Transverse colon (tissue), 4 donors: ENCODE results near the gene PRR7. TPM values are rescaled to one million over a fixed set of nuclear protein-coding genes. Genes with fewer than 3 reads are reported as not detected.
"Not testable (repeated sequence)": the region's sequence is repeated elsewhere in the genome, so short reads cannot be mapped to it uniquely, and the experiment has no call there.

ENCODE experiments used
- DNase-seq: peaks from one replicate; pipeline ENCODE4 v3.0.0-alpha.2; 2019
- H3K27ac ChIP-seq, 4 donors: fragments of 200-600 bp; sonication (generic); 2 replicates each; pipeline ENCODE4 v1.5.1; 2016 to 2018; ENCODE audit warnings: inconsistent platforms in 4 of 4
- H3K27me3 ChIP-seq: fragments of 200-600 bp; sonication (generic); 2 replicates; pipeline ENCODE4 v1.5.1; 2017; ENCODE audit warnings: inconsistent platforms
- H3K36me3 ChIP-seq, 4 donors: fragments of 200-600 bp; sonication (generic); 2 replicates each; pipeline ENCODE4 v1.5.1; 2017 to 2019; ENCODE audit warnings: inconsistent platforms in 4 of 4
- H3K4me1 ChIP-seq, 4 donors: fragments of 200-600 bp; sonication (generic); 2 replicates each; pipeline ENCODE4 v1.5.1; 2017 to 2020; ENCODE audit warnings: inconsistent platforms in 4 of 4
- H3K4me3 ChIP-seq, 4 donors: fragments of 200-600 bp; sonication (generic); 1 replicate in 1 of 4; 2 replicates in 3 of 4; pipeline versions ENCODE4 v1.5.1 to v1.6.1; 2017 to 2019; ENCODE audit warnings: inconsistent platforms in 4 of 4
- H3K9me3 ChIP-seq, 2 donors: fragments of 200-600 bp; sonication (generic); 2 replicates each; pipeline ENCODE4 v1.5.1; 2017 to 2019; ENCODE audit warnings: inconsistent platforms in 2 of 2
- CTCF ChIP-seq, 5 experiments: fragments of 200-600 bp in 3 of 5; fragments of 450-650 bp in 2 of 5; sonication (generic) in 3 of 5; IDR thresholded peaks; 1 replicate in 2 of 5; 2 replicates in 3 of 5; pipeline ENCODE4 v1.5.1; 2016 to 2017; ENCODE audit warnings: antibody characterized with exemption in 5 of 5, inconsistent platforms in 3 of 5, mild to moderate bottlenecking in 2 of 5, moderate library complexity in 1 of 5
- EP300 ChIP-seq: sonication (generic); formaldehyde crosslinking; IDR thresholded peaks from one replicate; pipeline ENCODE4 v1.6.1; 2017; ENCODE audit warnings: antibody characterized with exemption, low read depth
- POLR2A ChIP-seq: fragments of 450-650 bp; IDR thresholded peaks from one replicate; pipeline ENCODE4 v1.6.1; 2016; ENCODE audit warnings: antibody characterized with exemption, mild to moderate bottlenecking, moderate library complexity
- POLR2AphosphoS5 ChIP-seq, 3 donors: sonication (generic); formaldehyde crosslinking; IDR thresholded peaks; one replicate each; pipeline ENCODE4 v1.6.1; 2016; ENCODE audit warnings: antibody characterized with exemption in 3 of 3
- WGBS, 2 donors: methylation state at CpG; one replicate each; pipeline ENCODE4 v1.1.5; 2018; ENCODE audit warnings: low coverage in 1 of 2; 5-methylcytosine and 5-hydroxymethylcytosine counted together
- in situ Hi-C, 4 donors: fragments of 200-750 bp; cut with MboI; loops; one replicate each; pipeline versions ENCODE4 v1.15.0 to v1.15.1; 2017; ENCODE audit warnings: low sequenced_read_pairs in 3 of 4, low pct_ligation_motif_present in 1 of 4, low pct_unique_long_range_greater_than_20kb in 1 of 4
- intact Hi-C: fragments of 100-400 bp; cut with DNase I; formaldehyde crosslinking; loops from one replicate; pipeline ENCODE4 v1.15.1; 2023; ENCODE audit warnings: low total_unique reads
- total RNA-seq, 4 donors: library from RNA; depleted of rRNA; stranded (reverse); fragments of >200 nt; gene quantifications; one replicate each; pipeline ENCODE4 v1.1.0, GENCODE V29; 2016

Gene PRR7
- total RNA-seq, 4 donors from 2014 or later = 2.1 to 5.0 (median 2.5) TPM; not detected in 1

- Histone ChIP-seq H3K27ac (peak overlapping the region in 3 of 4 donors; percentile 41 to 91 (median 72)), H3K9me3 (no peaks in the 10 kb centered on the region), H3K4me1 (peaks cover 10 to 30% (median 16%) of the 10 kb centered on the region in 4 donors), H3K36me3 (no peaks in the 10 kb centered on the region), H3K27me3 (no peaks in the 10 kb centered on the region), H3K4me3 (no peak overlapping the region)
- no peak for TF ChIP-seq EP300
- TF ChIP-seq POLR2A = no peak
- TF ChIP-seq CTCF (IDR thresholded peaks at IDR 0.05) = no peak
- no peak for TF ChIP-seq POLR2AphosphoS5 (IDR thresholded peaks at IDR 0.05)
- in situ Hi-C loops = no loop called here
- WGBS, 2 donors = 75% methylated on average over 22 of the region's 22 CpGs; no CpG with 5 or more reads in 1 of the 2 donors
- no peak for DNase-seq
- intact Hi-C loops = no loop called here
These were observed 37.6 kb downstream of the PRR7 start for GRCh38 chr5:177483994-177484901.

DNA sequence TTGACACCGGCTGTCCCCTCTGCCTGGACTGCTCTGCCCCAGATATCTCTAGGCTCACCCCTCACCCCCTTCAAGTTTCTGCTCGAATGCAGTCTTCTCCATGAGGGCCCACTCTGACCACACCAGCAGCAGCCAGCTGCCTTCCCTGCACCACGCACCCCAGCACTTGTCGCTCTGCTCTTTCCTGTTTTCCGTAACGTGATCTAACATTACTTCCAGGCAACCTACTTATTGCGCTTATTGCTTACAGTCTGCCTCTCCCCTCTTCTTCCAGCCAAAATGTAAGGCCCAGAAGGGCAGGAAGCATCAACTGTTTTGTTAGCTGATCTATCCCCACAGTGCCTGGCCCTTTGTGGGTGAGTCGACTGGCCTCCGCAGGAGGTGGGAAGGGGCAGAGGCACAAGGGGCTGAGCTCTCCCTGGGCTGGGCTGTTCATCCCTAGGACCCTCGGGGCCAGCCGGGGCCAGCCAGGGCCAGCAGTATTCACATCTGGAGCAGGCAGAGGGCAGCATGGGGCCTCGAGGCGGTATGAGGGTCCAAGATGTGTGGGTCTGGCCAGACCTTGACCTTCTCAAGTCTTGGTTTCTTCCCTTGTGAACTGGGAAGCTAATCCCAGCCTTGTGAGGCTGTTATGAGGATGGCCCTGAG, 38.4 kb downstream of the PRR7 start:
- H3K4me1 ChIP-seq = peaks cover 7 to 30% (median 15%) of the 10 kb centered on the region in 4 donors
- intact Hi-C loops (no loop called here), in situ Hi-C loops (no loop called here)
- no peaks in the 10 kb centered on the region for H3K27me3 ChIP-seq
- no peaks in the 10 kb centered on the region for H3K36me3 ChIP-seq
- no peak for TF ChIP-seq CTCF (IDR thresholded peaks at IDR 0.05)
- no peak for TF ChIP-seq EP300
- no peak for TF ChIP-seq POLR2A
- no peak for TF ChIP-seq POLR2AphosphoS5 (IDR thresholded peaks at IDR 0.05)
- H3K9me3 ChIP-seq = no peaks in the 10 kb centered on the region
- no peak overlapping the region for H3K4me3 ChIP-seq
- peak overlapping the region in 3 of 4 donors; percentile 22 to 91 (median 41) for H3K27ac ChIP-seq
- WGBS, 2 donors = 47 to 79% methylated on average over 5 to 13 of the region's 13 CpGs
- DNase-seq = no peak

- H3K36me3 ChIP-seq, DNase-seq, in situ Hi-C loops, H3K27me3 ChIP-seq, intact Hi-C loops, H3K9me3 ChIP-seq, H3K4me3 ChIP-seq: not testable (repeated sequence)
- 100% methylated on average over 3 of the region's 3 CpGs; no CpG with 5 or more reads in 1 of the 2 donors for WGBS, 2 donors
- Histone ChIP-seq H3K4me1 (peaks cover 3 to 26% (median 15%) of the 10 kb centered on the region in 4 donors), H3K27ac (peak overlapping the region in 2 of 4 donors; percentile 15 to 91)
These were observed 39.1 kb downstream of the PRR7 start for GRCh38 chr5:177485753-177486152.

- no peak overlapping the region for H3K27ac ChIP-seq
- intact Hi-C loops = no loop called here
- H3K27me3 ChIP-seq = no peaks in the 10 kb centered on the region
- 89% methylated on average over 3 of the region's 3 CpGs; no CpG with 5 or more reads in 1 of the 2 donors for WGBS, 2 donors
- H3K36me3 ChIP-seq = no peaks in the 10 kb centered on the region
- H3K4me3 ChIP-seq = no peak overlapping the region
- in situ Hi-C loops = no loop called here
- DNase-seq = no peak
- TF ChIP-seq CTCF (IDR thresholded peaks at IDR 0.05) (no peak), POLR2AphosphoS5 (IDR thresholded peaks at IDR 0.05) (no peak), POLR2A (no peak), EP300 (no peak)
- no peaks in the 10 kb centered on the region for H3K9me3 ChIP-seq
- peaks cover 4 to 25% (median 15%) of the 10 kb centered on the region in 4 donors for H3K4me1 ChIP-seq
These were observed 39.6 kb downstream of the PRR7 start for GRCh38 chr5:177486256-177486655.
